Fibroblast of skin of left biceps (primary cell): ENCODE results near the gene KCNIP1.

Experiments used
- DNase-seq, 2 experiments: peaks; one replicate each; pipeline ENCODE4 v3.0.0-alpha.2; 2013; ENCODE audit warnings: low read depth in 2 of 2

The KCNIP1 gene

DNA sequence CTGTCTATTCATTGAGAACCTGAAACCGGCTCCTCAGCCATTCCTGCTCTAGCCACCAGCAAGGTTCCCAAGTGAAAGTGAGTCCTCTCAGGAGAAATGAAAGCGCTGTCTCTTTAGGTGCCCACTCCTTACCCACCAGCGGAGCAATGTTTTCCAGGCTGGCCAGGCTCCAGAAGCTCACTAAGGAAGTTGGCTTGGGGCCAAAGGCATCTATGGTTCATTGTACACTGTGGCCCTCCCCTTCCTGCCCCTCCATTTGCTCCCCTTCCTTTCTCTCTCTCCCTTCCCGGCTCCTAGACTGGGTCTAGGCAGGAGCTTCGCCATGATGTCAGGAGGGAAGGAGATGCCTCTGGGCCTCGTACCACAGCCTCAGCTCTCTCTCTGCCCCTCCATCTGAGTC is 278.6 kb downstream of the KCNIP1 start:
- DNase-seq, result no peak

DNA sequence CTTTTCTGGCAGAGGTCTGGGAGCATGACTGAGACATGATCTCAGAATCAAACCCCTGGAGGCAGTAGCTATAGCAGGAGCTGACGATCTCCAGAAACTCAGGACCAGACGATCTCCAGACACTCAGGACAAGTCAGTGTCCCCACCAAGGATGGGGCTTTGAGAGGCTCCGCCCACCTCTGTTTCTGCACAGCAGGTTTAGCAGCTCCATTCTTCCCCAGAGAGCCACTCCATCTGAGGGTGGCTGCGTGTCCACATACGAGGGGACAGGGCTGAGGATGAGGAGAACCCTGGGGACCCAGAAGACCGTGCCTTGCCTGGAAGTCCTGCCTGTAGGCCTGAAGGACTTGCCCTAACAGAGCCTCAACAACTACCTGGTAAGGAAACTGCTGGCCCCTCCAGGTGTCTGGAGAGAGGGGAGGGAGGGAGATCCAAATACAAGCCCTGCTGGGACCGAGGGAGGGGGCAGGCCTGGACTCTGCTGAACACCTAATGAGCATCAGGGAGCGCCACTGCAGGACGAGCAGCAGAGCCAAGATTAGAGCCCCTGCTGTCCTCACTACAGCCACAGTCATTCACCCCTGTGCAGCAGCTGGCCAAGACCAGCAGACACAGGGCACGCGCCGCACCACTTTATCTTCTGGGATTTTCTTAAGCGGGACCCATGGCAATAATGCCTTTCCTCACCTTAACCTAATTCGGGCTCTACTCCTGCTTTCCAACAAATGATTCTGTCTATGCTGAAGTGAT is 279.9 kb downstream of the KCNIP1 start, which contains the start of gene GABRP:
Gene GABRP, plus strand, starts transcription at position 228 of the 750 bp plus-strand sequence. CDS start 4,891 bp downstream, outside the sequence.
- DNase-seq, result no peak

DNA sequence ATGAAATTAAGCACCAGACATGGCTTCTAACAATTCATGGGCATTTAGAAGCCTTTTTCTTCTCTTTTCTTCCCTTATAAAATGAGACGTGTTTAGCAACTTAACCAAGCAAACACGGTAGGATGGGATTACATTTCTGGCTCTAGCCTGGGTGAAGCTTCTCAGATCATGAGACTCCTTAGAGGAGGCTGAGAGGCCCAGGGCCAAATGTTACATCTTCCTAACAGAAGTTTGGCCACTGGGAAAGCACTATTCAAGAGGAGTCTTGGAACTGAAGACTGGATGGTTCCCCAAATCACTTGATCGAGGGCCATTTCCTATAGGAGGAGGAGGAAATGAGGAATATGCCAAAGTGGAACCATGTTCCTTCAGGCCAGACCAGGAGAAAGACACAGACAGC is 281.6 kb downstream of the KCNIP1 start:
- DNase-seq, result no peak
